ENCODE data around the gene SAMD14.

SAMD14 gene

GRCh38 chr17:50094753-50095619, 35.0 kb downstream of the SAMD14 start, which contains the start of gene PDK2:
TSS of gene PDK2 (plus strand) at chr17:50095351. CDS start at chr17:50095436, 85 bp downstream.
- peak; percentile 96 to 97 (median 96) for DNase-seq

- DNase-seq = peak; percentile 86 to 93 (median 92)
Observed at GRCh38 chr17:50094243-50094752, 35.7 kb downstream of the SAMD14 start.

- DNase-seq = no peak
Observed at GRCh38 chr17:50093807-50094206, 36.2 kb downstream of the SAMD14 start.

GRCh38 chr17:50093246-50093645, 36.7 kb downstream of the SAMD14 start:
- no peak for DNase-seq

- no peak for DNase-seq
Observed at GRCh38 chr17:50091918-50092285, 38.1 kb downstream of the SAMD14 start.

GRCh38 chr17:50090971-50091917, 38.7 kb downstream of the SAMD14 start:
- DNase-seq = no peak

- DNase-seq = no peak
Observed at GRCh38 chr17:50090071-50090470, 39.9 kb downstream of the SAMD14 start.

- DNase-seq = no peak
Observed at GRCh38 chr17:50088952-50089825, 40.8 kb downstream of the SAMD14 start.

- DNase-seq = no peak
Observed at GRCh38 chr17:50087912-50088405, 42.0 kb downstream of the SAMD14 start.

GRCh38 chr17:50087246-50087911, 42.6 kb downstream of the SAMD14 start:
- DNase-seq = peak; percentile 77 to 81 (median 80)

- no peak for DNase-seq
Observed at GRCh38 chr17:50081757-50082156, 48.2 kb downstream of the SAMD14 start.

- no peak for DNase-seq
Observed at GRCh38 chr17:50080827-50081226, 49.1 kb downstream of the SAMD14 start.

GRCh38 chr17:50080096-50080480, 49.9 kb downstream of the SAMD14 start:
- no peak for DNase-seq

GRCh38 chr17:50079334-50080095, 50.4 kb downstream of the SAMD14 start:
- DNase-seq = peak; percentile 28 to 51 (median 35)

GRCh38 chr17:50078430-50078829, 51.5 kb downstream of the SAMD14 start:
- DNase-seq = no peak

GRCh38 chr17:50076591-50077235, 53.2 kb downstream of the SAMD14 start:
- no peak for DNase-seq

- no peak for DNase-seq
Observed at GRCh38 chr17:50076221-50076590, 53.8 kb downstream of the SAMD14 start.

- no peak for DNase-seq
Observed at GRCh38 chr17:50075446-50076032, 54.4 kb downstream of the SAMD14 start.

GRCh38 chr17:50074227-50074626, 55.7 kb downstream of the SAMD14 start:
- no peak for DNase-seq

- DNase-seq = no peak
Observed at GRCh38 chr17:50072925-50073324, 57.0 kb downstream of the SAMD14 start.
